Calu3 (cell line): Measurements from ENCODE around the gene TBC1D10A. TPM values are rescaled to one million over a fixed set of nuclear protein-coding genes. Genes with fewer than 3 reads are reported as not detected.

Experiments
- BruUV-seq: library from RNA; stranded (reverse); fragments of 400-500 nt; replicated peaks from 2 replicates; lab custom pipeline; 2021; lab: Mats Ljungman, UMichigan
- CTCF ChIA-PET: fragments of 300-600 bp; sonication (Branson Sonifier 250); formaldehyde crosslinking; loops from one replicate; lab custom pipeline; 2022; ENCODE audit warnings: antibody characterized with exemption; lab: Charles Lee
- DNase-seq: peaks from one replicate; pipeline ENCODE4 v3.0.0; 2022
- H3K27ac Mint-ChIP-seq: one replicate; pipeline ENCODE4 v1.8.0; 2022; ENCODE audit warnings: mixed read lengths; ENCODE audit not compliant: unreplicated experiment
- H3K27me3 Mint-ChIP-seq: one replicate; pipeline ENCODE4 v1.8.0; 2022; ENCODE audit warnings: mixed read lengths; ENCODE audit not compliant: unreplicated experiment
- H3K36me3 Mint-ChIP-seq: one replicate; pipeline ENCODE4 v1.8.0; 2022; ENCODE audit warnings: mild to moderate bottlenecking, moderate library complexity, mixed read lengths; ENCODE audit not compliant: insufficient read depth, unreplicated experiment
- H3K4me1 Mint-ChIP-seq: one replicate; pipeline ENCODE4 v1.8.0; 2022; ENCODE audit warnings: mild to moderate bottlenecking, low read depth, mixed read lengths; ENCODE audit not compliant: unreplicated experiment
- H3K4me3 Mint-ChIP-seq: one replicate; pipeline ENCODE4 v1.8.0; 2022; ENCODE audit warnings: mild to moderate bottlenecking, low read depth, moderate library complexity, mixed read lengths; ENCODE audit not compliant: unreplicated experiment
- H3K9me3 Mint-ChIP-seq: one replicate; pipeline ENCODE4 v1.8.0; 2022; ENCODE audit warnings: low read depth, mixed read lengths; ENCODE audit not compliant: unreplicated experiment
- intact Hi-C: fragments of 100-400 bp; cut with micrococcal nuclease; formaldehyde crosslinking; loops from one replicate; pipeline ENCODE4 v1.10.0; 2022; ENCODE audit not compliant: unreplicated experiment
- total RNA-seq: library from RNA; stranded (reverse); gene quantifications from 2 replicates; pipeline ENCODE4 v1.2.3, GENCODE V29; 2022
- TF ChIP-seq, protein P1 (sequence below): fragments of 200-600 bp; IDR thresholded peaks from one replicate; pipeline ENCODE4 v1.8.0; 2022; ENCODE audit warnings: antibody characterized with exemption; ENCODE audit not compliant: unreplicated experiment

The TBC1D10A gene
- total RNA-seq, 1 experiment from 2014 or later = 24.5 TPM

DNA sequence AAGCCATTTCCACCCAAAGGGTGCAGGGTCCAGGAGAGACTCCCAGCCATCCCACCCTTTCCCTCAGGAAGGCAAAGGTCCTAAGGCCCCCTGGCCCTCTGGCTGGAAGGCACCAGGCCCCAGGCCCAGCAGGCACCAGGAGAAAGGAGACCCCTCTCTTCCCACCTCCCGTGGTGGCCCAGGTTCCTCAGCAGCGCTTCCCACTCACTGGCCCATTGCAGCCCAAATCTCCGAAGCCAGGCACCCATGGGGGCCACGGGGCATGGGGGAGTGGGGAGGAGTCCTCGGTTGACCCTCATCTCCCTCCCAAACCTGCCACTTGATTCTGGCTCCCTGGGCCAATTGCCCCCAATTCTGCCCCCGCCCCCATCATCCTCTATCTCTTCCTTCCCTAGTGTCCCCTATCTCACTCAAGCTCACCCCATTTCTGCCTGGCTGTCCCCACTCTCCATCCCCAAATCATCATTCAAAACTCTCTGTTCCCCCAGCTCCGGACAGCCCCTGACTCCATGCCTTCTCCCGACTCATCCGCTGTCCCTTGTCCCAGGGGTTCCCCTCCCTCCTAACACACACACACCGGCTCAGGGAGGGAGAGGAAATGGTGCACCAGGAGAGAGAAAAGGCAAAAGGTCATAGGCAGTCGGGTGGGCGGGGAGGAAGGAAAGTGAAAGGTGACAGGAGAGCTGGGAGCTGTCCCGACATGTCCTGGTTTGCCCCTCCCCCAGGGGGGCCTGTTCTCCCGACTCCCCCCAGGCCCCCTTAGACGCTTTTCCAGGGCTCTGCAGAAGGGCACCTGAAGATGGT is 81.4 kb downstream of the TBC1D10A start:
- no TSS peak for BruUV-seq

DNA sequence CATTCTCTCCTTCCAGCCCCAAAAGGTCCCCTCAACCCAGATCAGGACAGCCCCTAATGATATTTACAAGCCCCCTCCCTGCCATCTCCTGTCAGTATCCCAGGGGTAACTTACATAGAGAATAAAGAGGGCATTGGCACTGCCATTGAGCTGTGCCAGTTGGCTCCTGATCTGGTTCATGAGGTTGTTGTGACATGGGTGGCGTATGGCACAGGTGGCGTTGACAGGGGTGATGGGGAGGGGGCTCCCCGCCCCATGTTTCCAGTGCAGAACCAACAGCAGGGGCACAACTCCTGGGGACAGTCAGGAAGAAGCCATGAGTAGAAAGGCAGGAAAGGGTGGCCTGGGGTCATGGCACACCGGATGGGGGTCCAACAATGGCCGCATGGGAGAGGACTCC is 82.1 kb downstream of the TBC1D10A start:
- CTCF ChIA-PET = interaction anchor here (0.5 kb wide), 1 partner anchor 154 kb away, joined by 6 read pairs; no protein-coding TSS in a partner anchor
- H3K27ac Mint-ChIP-seq = peak overlapping the region; percentile 98

More for the DNA sequence above, 81.4 kb downstream of the TBC1D10A start:
- Mint-ChIP-seq H3K4me3 (peak overlapping the region; percentile 78), H3K27me3 (no peaks in the 10 kb centered on the region), H3K4me1 (peaks cover 81% of the 10 kb centered on the region), H3K27ac (peak overlapping the region; percentile 98), H3K36me3 (peaks cover 100% of the 10 kb centered on the region), H3K9me3 (no peaks in the 10 kb centered on the region)
- DNase-seq = no peak
- TF ChIP-seq, protein P1, sequence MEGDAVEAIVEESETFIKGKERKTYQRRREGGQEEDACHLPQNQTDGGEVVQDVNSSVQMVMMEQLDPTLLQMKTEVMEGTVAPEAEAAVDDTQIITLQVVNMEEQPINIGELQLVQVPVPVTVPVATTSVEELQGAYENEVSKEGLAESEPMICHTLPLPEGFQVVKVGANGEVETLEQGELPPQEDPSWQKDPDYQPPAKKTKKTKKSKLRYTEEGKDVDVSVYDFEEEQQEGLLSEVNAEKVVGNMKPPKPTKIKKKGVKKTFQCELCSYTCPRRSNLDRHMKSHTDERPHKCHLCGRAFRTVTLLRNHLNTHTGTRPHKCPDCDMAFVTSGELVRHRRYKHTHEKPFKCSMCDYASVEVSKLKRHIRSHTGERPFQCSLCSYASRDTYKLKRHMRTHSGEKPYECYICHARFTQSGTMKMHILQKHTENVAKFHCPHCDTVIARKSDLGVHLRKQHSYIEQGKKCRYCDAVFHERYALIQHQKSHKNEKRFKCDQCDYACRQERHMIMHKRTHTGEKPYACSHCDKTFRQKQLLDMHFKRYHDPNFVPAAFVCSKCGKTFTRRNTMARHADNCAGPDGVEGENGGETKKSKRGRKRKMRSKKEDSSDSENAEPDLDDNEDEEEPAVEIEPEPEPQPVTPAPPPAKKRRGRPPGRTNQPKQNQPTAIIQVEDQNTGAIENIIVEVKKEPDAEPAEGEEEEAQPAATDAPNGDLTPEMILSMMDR = no peak
- intact Hi-C loops = no loop called here
- CTCF ChIA-PET = interaction anchor here (0.5 to 2.2 kb wide), 4 partner anchors 10 to 154 kb away, joined by 3 to 7 read pairs (median 6); no protein-coding TSS in a partner anchor

DNA sequence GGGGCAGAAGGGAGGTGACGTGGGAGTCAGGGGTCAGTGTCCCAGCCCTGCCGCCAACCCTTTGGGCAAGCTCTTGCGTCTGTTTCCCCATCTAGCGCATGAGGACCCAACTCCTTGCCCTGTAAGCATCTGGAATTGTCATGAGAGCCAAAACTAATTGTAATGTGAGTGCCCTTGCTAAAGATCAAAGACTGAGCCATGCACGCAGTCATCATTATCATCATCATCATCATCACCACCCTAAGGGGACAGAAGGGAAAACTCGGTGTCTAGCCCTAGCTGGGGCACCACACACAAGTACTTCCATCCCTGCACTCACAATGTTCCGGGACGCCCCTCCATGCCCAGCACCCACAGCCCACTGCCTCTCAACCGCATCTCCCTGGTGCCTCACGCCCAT is 82.7 kb downstream of the TBC1D10A start:
- intact Hi-C loops = no loop called here
- no peak for DNase-seq
- H3K9me3 Mint-ChIP-seq = no peaks in the 10 kb centered on the region

More for the DNA sequence above, 82.1 kb downstream of the TBC1D10A start:
- H3K4me3 Mint-ChIP-seq = peak overlapping the region; percentile 78
- no peaks in the 10 kb centered on the region for H3K27me3 Mint-ChIP-seq
- TF ChIP-seq, protein P1 = no peak
- no peak for DNase-seq
- intact Hi-C loops = no loop called here
- no TSS peak for BruUV-seq
- peaks cover 77% of the 10 kb centered on the region for H3K4me1 Mint-ChIP-seq
- H3K36me3 Mint-ChIP-seq = peaks cover 100% of the 10 kb centered on the region
- H3K9me3 Mint-ChIP-seq = no peaks in the 10 kb centered on the region

DNA sequence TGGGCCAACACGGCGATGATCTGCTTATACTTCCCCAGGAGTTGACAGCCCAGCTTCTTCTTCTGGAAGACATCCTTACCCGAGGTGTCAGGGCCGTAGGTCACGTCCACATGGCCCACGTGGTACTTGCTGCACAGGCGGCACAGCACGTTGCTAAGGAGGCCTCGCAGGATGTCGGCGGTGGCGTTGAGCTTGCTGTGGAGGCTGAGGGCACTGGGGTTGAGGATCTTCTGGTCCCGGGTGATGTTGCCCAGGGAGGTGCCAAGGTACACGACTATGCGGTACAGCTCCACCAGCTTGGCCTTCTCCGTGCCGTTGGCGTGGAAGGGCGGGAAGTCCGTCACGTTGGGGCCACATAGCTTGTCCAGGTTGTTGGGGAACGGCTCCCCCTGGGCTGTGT is 83.1 kb downstream of the TBC1D10A start:
- intact Hi-C loops = no loop called here
- BruUV-seq = no TSS peak
- H3K4me1 Mint-ChIP-seq = peaks cover 75% of the 10 kb centered on the region
- TF ChIP-seq, protein P1 = no peak
- peak overlapping the region; percentile 78 for H3K4me3 Mint-ChIP-seq
- CTCF ChIA-PET = no interaction called here
- peak overlapping the region; percentile 98 for H3K27ac Mint-ChIP-seq
- H3K9me3 Mint-ChIP-seq = no peaks in the 10 kb centered on the region
- peaks cover 100% of the 10 kb centered on the region for H3K36me3 Mint-ChIP-seq
- DNase-seq = peak; percentile 21
- H3K27me3 Mint-ChIP-seq = no peaks in the 10 kb centered on the region

More for the DNA sequence above, 82.7 kb downstream of the TBC1D10A start:
- peak overlapping the region; percentile 78 for H3K4me3 Mint-ChIP-seq
- H3K27me3 Mint-ChIP-seq = no peaks in the 10 kb centered on the region
- peaks cover 100% of the 10 kb centered on the region for H3K36me3 Mint-ChIP-seq
- peaks cover 75% of the 10 kb centered on the region for H3K4me1 Mint-ChIP-seq
- TF ChIP-seq, protein P1 = no peak
- no TSS peak for BruUV-seq
- CTCF ChIA-PET = no interaction called here
- H3K27ac Mint-ChIP-seq = peak overlapping the region; percentile 98

Other genes starting within 250 kb of the TBC1D10A start
- not detected in 2 replicates for gene HORMAD2, start 246.5 kb downstream of the TBC1D10A start, total RNA-seq
- gene LIF, start 80.2 kb downstream of the TBC1D10A start, total RNA-seq = 202 and 260 TPM in 2 replicates
- gene OSM, start 60.1 kb downstream of the TBC1D10A start, total RNA-seq = not detected in 2 replicates
- 12.0 and 14.2 TPM in 2 replicates for gene CASTOR1, start 37.4 kb downstream of the TBC1D10A start, total RNA-seq
- 181 and 197 TPM in 2 replicates for gene SF3A1, start 30.0 kb upstream of the TBC1D10A start, total RNA-seq
- 5.0 and 5.5 TPM in 2 replicates for gene CCDC157, start 30.1 kb upstream of the TBC1D10A start, total RNA-seq
- 42.5 and 48.8 TPM in 2 replicates for gene RNF215, start 60.5 kb upstream of the TBC1D10A start, total RNA-seq
- 32.1 and 39.1 TPM in 2 replicates for gene SEC14L2, start 70.1 kb upstream of the TBC1D10A start, total RNA-seq
- 30.5 and 33.6 TPM in 2 replicates for gene MTFP1, start 98.8 kb upstream of the TBC1D10A start, total RNA-seq
- gene SEC14L3, start 145.1 kb upstream of the TBC1D10A start, total RNA-seq = not detected in 2 replicates
- 0.35 and 0.98 TPM in 2 replicates for gene SEC14L4, start 178.8 kb upstream of the TBC1D10A start, total RNA-seq
- 0.26 and 0.47 TPM in 2 replicates for gene SEC14L6, start 219.8 kb upstream of the TBC1D10A start, total RNA-seq
- 6.5 and 8.2 TPM in 2 replicates for gene GAL3ST1, start 247.7 kb upstream of the TBC1D10A start, total RNA-seq